Subcutaneous abdominal adipose tissue (tissue), 5 donors: ENCODE measurements around the gene NEDD4.

Experiments
- H3K27ac ChIP-seq: one replicate; pipeline ENCODE4 v1.7.0; 2013; ENCODE audit warnings: low read depth, mild to moderate bottlenecking, inconsistent platforms, low read length, moderate library complexity
- H3K27me3 ChIP-seq, 5 donors: one replicate each; pipeline ENCODE4 v1.7.0; 2013; ENCODE audit warnings: low read length in 5 of 5, inconsistent platforms in 1 of 5; ENCODE audit not compliant: control insufficient read depth in 5 of 5, insufficient read depth in 4 of 5
- H3K36me3 ChIP-seq, 5 donors: one replicate each; pipeline ENCODE4 v1.7.0; 2013; ENCODE audit warnings: low read length in 5 of 5; ENCODE audit not compliant: control insufficient read depth in 5 of 5, insufficient read depth in 5 of 5
- H3K4me1 ChIP-seq, 5 donors: one replicate each; pipeline ENCODE4 v1.7.0; 2013; ENCODE audit warnings: low read length in 5 of 5, mild to moderate bottlenecking in 3 of 5, moderate library complexity in 1 of 5; ENCODE audit not compliant: control insufficient read depth in 5 of 5, insufficient read depth in 5 of 5
- H3K4me3 ChIP-seq, 5 donors: one replicate each; pipeline ENCODE4 v1.7.0; 2013; ENCODE audit warnings: low read length in 5 of 5, low read depth in 1 of 5
- H3K9ac ChIP-seq, 5 donors: one replicate each; pipeline ENCODE4 v1.7.0; 2013; ENCODE audit warnings: low read length in 5 of 5, mild to moderate bottlenecking in 4 of 5, moderate library complexity in 3 of 5
- H3K9me3 ChIP-seq, 5 donors: one replicate each; pipeline ENCODE4 v1.7.0; 2013; ENCODE audit warnings: low read length in 5 of 5; ENCODE audit not compliant: control insufficient read depth in 5 of 5
- donor health status: healthy.
- donor health status: healthy.
- donor health status: healthy.
- donor health status: healthy.
- donor health status: healthy.

NEDD4 gene

GRCh38 chr15:55928955-55929354 is 64.5 kb downstream of the NEDD4 start:
- Histone ChIP-seq H3K9me3 (no peaks in the 10 kb centered on the region), H3K9ac (no peak overlapping the region), H3K4me1 (no peaks in the 10 kb centered on the region), H3K27me3 (no peaks in the 10 kb centered on the region), H3K4me3 (no peak overlapping the region), H3K36me3 (peaks cover 0 to 4% (median 0%) of the 10 kb centered on the region in 5 donors), H3K27ac (no peak overlapping the region)

GRCh38 chr15:55921744-55922143 is 71.7 kb downstream of the NEDD4 start:
- H3K36me3 ChIP-seq: peaks cover 0 to 4% (median 0%) of the 10 kb centered on the region in 5 donors
- no peaks in the 10 kb centered on the region for H3K4me1 ChIP-seq
- H3K9ac ChIP-seq: no peak overlapping the region
- H3K27ac ChIP-seq: no peak overlapping the region
- no peaks in the 10 kb centered on the region for H3K27me3 ChIP-seq
- no peaks in the 10 kb centered on the region for H3K9me3 ChIP-seq
- no peak overlapping the region for H3K4me3 ChIP-seq

GRCh38 chr15:55917881-55918296 is 75.5 kb downstream of the NEDD4 start:
- H3K36me3 ChIP-seq: peaks cover 0 to 3% (median 0%) of the 10 kb centered on the region in 5 donors
- no peak overlapping the region for H3K4me3 ChIP-seq
- no peak overlapping the region for H3K27ac ChIP-seq
- H3K27me3 ChIP-seq: no peaks in the 10 kb centered on the region
- H3K9me3 ChIP-seq: no peaks in the 10 kb centered on the region
- H3K4me1 ChIP-seq: no peaks in the 10 kb centered on the region
- no peak overlapping the region for H3K9ac ChIP-seq

GRCh38 chr15:55916666-55917409 is 76.6 kb downstream of the NEDD4 start:
- Histone ChIP-seq H3K4me3 (no peak overlapping the region), H3K36me3 (peaks cover 0 to 3% (median 0%) of the 10 kb centered on the region in 5 donors), H3K9me3 (no peaks in the 10 kb centered on the region), H3K4me1 (no peaks in the 10 kb centered on the region), H3K27me3 (no peaks in the 10 kb centered on the region), H3K27ac (no peak overlapping the region), H3K9ac (no peak overlapping the region)

GRCh38 chr15:55915876-55916567 is 77.4 kb downstream of the NEDD4 start:
- Histone ChIP-seq H3K9me3 (no peaks in the 10 kb centered on the region), H3K4me3 (no peak overlapping the region), H3K4me1 (no peaks in the 10 kb centered on the region), H3K27me3 (no peaks in the 10 kb centered on the region), H3K36me3 (peaks cover 0 to 3% (median 0%) of the 10 kb centered on the region in 5 donors), H3K9ac (no peak overlapping the region), H3K27ac (no peak overlapping the region)

GRCh38 chr15:55915221-55915620 is 78.2 kb downstream of the NEDD4 start:
- H3K36me3 ChIP-seq: peaks cover 0 to 3% (median 0%) of the 10 kb centered on the region in 5 donors
- H3K9ac ChIP-seq: no peak overlapping the region
- no peaks in the 10 kb centered on the region for H3K4me1 ChIP-seq
- H3K27me3 ChIP-seq: no peaks in the 10 kb centered on the region
- H3K4me3 ChIP-seq: no peak overlapping the region
- no peaks in the 10 kb centered on the region for H3K9me3 ChIP-seq
- H3K27ac ChIP-seq: no peak overlapping the region

GRCh38 chr15:55914446-55914845 is 79.0 kb downstream of the NEDD4 start:
- no peak overlapping the region for H3K9ac ChIP-seq
- H3K4me1 ChIP-seq: no peaks in the 10 kb centered on the region
- no peaks in the 10 kb centered on the region for H3K9me3 ChIP-seq
- H3K36me3 ChIP-seq: peaks cover 0 to 3% (median 0%) of the 10 kb centered on the region in 5 donors
- no peak overlapping the region for H3K4me3 ChIP-seq
- H3K27ac ChIP-seq: no peak overlapping the region
- no peaks in the 10 kb centered on the region for H3K27me3 ChIP-seq

- H3K27ac ChIP-seq: no peak overlapping the region
- no peaks in the 10 kb centered on the region for H3K4me1 ChIP-seq
- H3K4me3 ChIP-seq: no peak overlapping the region
- no peaks in the 10 kb centered on the region for H3K9me3 ChIP-seq
- H3K9ac ChIP-seq: no peak overlapping the region
- H3K36me3 ChIP-seq: peaks cover 0 to 3% (median 0%) of the 10 kb centered on the region in 5 donors
- no peaks in the 10 kb centered on the region for H3K27me3 ChIP-seq
Measured at GRCh38 chr15:55912982-55913381, 80.4 kb downstream of the NEDD4 start.

GRCh38 chr15:55909036-55909811 is 84.2 kb downstream of the NEDD4 start:
- H3K9me3 ChIP-seq: no peaks in the 10 kb centered on the region
- no peaks in the 10 kb centered on the region for H3K27me3 ChIP-seq
- H3K4me3 ChIP-seq: no peak overlapping the region
- H3K9ac ChIP-seq: no peak overlapping the region
- no peaks in the 10 kb centered on the region for H3K4me1 ChIP-seq
- no peaks in the 10 kb centered on the region for H3K36me3 ChIP-seq
- no peak overlapping the region for H3K27ac ChIP-seq

GRCh38 chr15:55907797-55908196 is 85.6 kb downstream of the NEDD4 start:
- H3K27me3 ChIP-seq: no peaks in the 10 kb centered on the region
- no peaks in the 10 kb centered on the region for H3K36me3 ChIP-seq
- H3K27ac ChIP-seq: no peak overlapping the region
- H3K4me1 ChIP-seq: no peaks in the 10 kb centered on the region
- no peaks in the 10 kb centered on the region for H3K9me3 ChIP-seq
- H3K4me3 ChIP-seq: no peak overlapping the region
- H3K9ac ChIP-seq: no peak overlapping the region
